Activated naive CD8-positive, alpha-beta T cell treated with anti-CD3 and anti-CD28 coated beads for 36 hours (primary cell): ENCODE measurements around the gene GJB4. TPM values are rescaled to one million over a fixed set of nuclear protein-coding genes. Genes with fewer than 3 reads are reported as not detected.
"Not testable (repeated sequence)": the region's sequence is repeated elsewhere in the genome, so short reads cannot be mapped to it uniquely, and the experiment has no call there.

Source experiments
- DNase-seq: peaks from one replicate; pipeline ENCODE4 v3.0.0; 2021
- H3K27ac Mint-ChIP-seq: one replicate; pipeline ENCODE4 v1.8.0; 2022; ENCODE audit warnings: mild to moderate bottlenecking, moderate library complexity, mixed read lengths
- H3K27me3 Mint-ChIP-seq: one replicate; pipeline ENCODE4 v1.8.0; 2022; ENCODE audit warnings: mild to moderate bottlenecking, mixed read lengths
- H3K36me3 Mint-ChIP-seq: one replicate; pipeline ENCODE4 v1.8.0; 2021; ENCODE audit warnings: mild to moderate bottlenecking, mixed read lengths
- H3K4me1 Mint-ChIP-seq: one replicate; pipeline ENCODE4 v1.8.0; 2021; ENCODE audit warnings: mixed read lengths
- H3K4me3 Mint-ChIP-seq: one replicate; pipeline ENCODE4 v1.8.0; 2022; ENCODE audit warnings: mild to moderate bottlenecking, moderate library complexity, mixed read lengths
- H3K9me3 Mint-ChIP-seq: one replicate; pipeline ENCODE4 v1.8.0; 2022; ENCODE audit warnings: mixed read lengths
- total RNA-seq, 2 experiments: library from RNA; stranded (reverse); gene quantifications; one replicate each; pipeline ENCODE4 v1.2.3, GENCODE V29; 2021

GJB4 gene
- not detected for total RNA-seq

DNA sequence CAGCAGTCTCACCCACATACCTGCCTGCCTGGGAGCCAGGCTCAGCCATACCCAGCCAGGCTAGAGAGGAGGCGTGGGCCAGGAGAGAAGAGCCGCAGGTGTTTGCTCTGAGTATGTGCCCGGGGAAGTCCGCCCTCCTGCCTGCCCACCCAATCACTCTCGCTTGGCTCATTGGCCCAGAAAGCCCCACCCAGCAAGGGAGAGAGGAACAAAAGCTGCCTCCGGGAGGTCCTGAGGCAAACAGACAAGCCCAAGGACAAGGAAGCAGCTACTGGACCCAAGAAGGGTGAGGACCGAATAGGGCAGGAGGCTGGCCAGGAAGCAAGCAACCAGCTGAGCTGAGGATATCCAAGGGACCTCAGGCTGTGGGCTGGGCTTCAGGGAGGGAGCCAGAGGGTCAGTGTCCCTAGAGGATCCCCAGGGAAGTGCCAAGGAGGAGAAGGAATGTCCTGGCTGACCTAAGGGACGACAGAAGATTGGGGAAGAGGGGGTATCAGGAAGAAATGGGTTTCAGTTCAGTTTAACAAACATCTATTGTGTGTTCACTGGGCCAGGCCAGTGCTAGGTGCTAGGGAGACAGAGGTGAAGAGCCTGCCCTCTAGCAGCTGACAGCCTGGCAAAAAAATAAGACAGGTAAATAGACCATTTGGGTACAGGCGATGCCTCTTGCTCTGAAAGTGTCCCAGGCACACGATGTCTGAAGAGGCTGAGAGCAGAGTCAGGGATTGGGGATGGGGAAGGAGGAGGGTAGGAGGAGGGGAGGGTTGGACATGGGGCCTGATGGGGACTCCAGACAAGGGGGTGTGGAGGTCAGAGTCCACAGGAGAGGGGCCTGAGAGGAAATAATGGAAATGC, at the start of gene GJB4:
Gene GJB4 (plus strand): TSS at position 238 of the 855 bp plus-strand sequence. CDS start 1,515 bp downstream, outside the sequence.
- H3K36me3 Mint-ChIP-seq, result no peaks in the 10 kb centered on the region
- H3K4me3 Mint-ChIP-seq, result no peak within 1 kb of the TSS
- H3K9me3 Mint-ChIP-seq, result no peaks in the 10 kb centered on the region
- no peaks in the 10 kb centered on the region for H3K4me1 Mint-ChIP-seq
- H3K27ac Mint-ChIP-seq, result no peak within 1 kb of the TSS
- H3K27me3 Mint-ChIP-seq, result peaks cover 5% of the 10 kb centered on the region
- no peak for DNase-seq

DNA sequence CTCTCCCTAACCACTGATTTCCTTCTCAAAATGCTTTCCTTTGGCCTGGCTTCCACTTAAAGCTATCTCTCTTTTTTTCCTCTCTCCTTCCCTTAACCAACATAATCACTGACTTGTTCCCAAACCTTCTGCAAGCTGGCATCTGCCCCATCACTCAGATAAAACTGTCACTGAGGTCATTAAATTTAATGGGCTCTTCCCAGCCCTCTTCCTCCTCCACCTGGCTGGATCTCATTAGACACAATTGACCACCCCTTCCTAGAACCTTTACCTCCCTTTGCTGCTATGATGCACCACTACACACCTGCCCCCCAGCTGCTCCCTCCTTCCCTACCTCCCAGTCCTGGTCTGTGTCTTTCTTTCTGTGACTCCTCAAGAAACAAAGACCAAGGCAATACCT, 48.7 kb upstream of the GJB4 start:
- Mint-ChIP-seq H3K27me3 (no peaks in the 10 kb centered on the region), H3K4me3 (no peak overlapping the region), H3K4me1 (no peaks in the 10 kb centered on the region), H3K36me3 (no peaks in the 10 kb centered on the region), H3K27ac (no peak overlapping the region), H3K9me3 (no peaks in the 10 kb centered on the region)
- no peak for DNase-seq

DNA sequence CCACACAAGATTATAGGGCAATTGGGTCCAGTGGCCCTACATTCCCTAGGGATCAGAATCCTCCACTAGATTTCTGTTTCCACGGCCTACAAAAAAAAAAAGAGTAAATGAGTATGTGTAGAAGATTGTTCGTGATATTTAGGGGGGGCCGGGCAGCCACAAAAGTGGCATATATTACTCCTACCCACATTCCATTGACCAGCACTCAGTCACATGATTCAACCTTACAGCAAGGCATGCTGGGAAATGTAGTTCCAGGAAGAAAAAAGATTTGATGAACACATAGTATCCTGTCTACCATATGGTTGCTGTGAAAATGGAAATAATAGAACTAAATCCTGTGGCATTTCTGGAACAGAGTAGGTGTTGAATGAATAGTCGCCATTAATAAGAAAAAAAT, 48.1 kb upstream of the GJB4 start:
- no peak overlapping the region for H3K27ac Mint-ChIP-seq
- no peaks in the 10 kb centered on the region for H3K9me3 Mint-ChIP-seq
- H3K36me3 Mint-ChIP-seq, result no peaks in the 10 kb centered on the region
- DNase-seq, result no peak
- H3K4me1 Mint-ChIP-seq, result no peaks in the 10 kb centered on the region
- no peak overlapping the region for H3K4me3 Mint-ChIP-seq
- H3K27me3 Mint-ChIP-seq, result no peaks in the 10 kb centered on the region

DNA sequence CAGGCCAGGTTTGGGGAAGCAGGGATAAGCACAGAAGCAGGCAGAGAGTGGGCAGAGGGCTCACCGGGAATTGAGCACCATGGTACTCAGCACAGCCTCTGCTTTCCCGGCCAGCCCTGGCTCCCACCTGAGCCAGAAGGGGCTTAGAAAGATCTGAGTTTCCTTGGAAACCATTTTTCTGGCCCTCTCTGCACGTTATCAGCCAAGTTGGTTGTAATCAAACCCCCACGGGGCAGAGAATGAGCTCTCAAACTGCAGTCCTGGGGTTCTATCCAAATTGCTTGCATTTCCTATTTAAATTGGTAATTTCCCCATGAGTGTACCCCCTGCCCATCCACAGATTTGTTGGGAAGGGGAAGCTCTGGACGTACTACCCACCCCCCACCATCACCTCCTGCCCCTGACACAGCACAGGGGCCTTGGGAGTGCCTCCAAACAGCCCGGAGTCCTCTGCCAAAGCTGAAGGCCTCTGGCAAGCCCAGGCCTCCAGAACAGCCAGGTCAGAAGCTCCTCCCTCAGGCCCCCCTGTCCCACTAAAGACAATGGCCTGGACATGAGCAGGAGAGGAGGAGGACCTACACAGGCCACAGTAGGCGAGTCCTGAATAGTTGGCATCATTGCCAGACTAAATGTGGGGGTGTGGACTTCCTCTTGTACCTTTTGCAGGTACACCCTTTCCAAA, 47.4 kb upstream of the GJB4 start:
- H3K4me1 Mint-ChIP-seq, result no peaks in the 10 kb centered on the region
- peaks cover 5% of the 10 kb centered on the region for H3K27me3 Mint-ChIP-seq
- H3K9me3 Mint-ChIP-seq, result no peaks in the 10 kb centered on the region
- no peak overlapping the region for H3K4me3 Mint-ChIP-seq
- no peaks in the 10 kb centered on the region for H3K36me3 Mint-ChIP-seq
- DNase-seq, result no peak
- no peak overlapping the region for H3K27ac Mint-ChIP-seq

DNA sequence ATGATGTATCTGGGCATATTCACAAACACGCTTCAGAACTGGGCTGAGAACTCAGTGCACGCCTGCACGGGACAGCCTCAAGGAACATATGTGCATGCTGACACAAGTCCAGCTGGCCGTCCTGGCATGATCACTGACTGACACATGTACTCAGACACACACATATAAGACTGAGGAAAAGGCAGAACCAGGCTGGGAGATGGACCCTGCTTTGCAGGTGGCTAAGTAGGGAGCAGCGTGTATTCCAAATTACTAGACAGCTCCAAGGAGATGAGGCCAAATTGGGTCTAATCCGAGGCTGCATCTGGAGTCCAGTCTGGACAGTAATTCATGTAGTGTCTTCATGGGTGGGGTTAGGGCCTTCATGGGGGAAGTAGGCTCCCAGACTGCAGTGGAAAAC, 46.1 kb upstream of the GJB4 start:
- Mint-ChIP-seq H3K27me3 (peaks cover 12% of the 10 kb centered on the region), H3K9me3 (no peaks in the 10 kb centered on the region), H3K4me3 (no peak overlapping the region), H3K27ac (no peak overlapping the region), H3K4me1 (no peaks in the 10 kb centered on the region), H3K36me3 (no peaks in the 10 kb centered on the region)
- DNase-seq, result no peak

DNA sequence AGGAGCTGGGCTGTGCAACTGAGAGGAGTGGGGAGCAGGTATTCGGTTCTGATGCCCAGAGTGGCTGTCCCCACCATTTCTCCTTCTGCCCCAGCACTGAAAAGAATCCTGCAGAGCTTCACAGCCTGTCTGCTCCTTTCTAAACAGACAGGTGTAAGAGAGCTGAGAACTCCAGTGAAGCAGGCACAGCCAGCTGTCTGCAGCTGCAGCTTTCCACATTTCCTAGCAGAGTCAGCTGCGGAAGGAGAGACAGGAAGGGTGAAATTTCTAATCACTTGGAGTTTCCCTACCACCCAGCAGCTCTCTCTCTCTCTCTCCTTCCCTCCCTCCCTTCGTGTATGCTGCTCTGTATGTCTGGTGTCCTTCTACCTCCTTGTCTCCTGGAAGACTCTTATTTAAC, 45.2 kb upstream of the GJB4 start:
- Mint-ChIP-seq H3K36me3 (no peaks in the 10 kb centered on the region), H3K4me1 (no peaks in the 10 kb centered on the region), H3K27ac (no peak overlapping the region), H3K9me3 (no peaks in the 10 kb centered on the region), H3K27me3 (peaks cover 12% of the 10 kb centered on the region), H3K4me3 (no peak overlapping the region)
- DNase-seq, result no peak

DNA sequence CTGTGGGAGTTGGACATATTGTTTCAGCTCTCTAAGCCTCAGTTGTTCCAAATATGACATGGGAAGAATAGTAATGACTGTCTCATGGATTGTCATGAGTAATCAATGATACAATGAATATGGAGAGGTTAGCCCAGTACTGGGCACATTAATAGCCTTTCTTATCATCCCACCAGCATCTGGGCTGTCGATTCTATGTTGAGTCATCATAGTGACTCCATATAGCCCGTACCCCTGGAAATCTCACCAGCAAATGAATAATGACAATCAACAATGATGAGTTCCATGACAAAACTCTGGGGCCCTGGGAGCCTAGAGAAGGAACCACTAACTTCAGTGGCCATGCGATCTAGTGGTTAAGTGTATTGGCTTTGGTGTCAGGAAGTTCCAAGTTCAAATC, 44.4 kb upstream of the GJB4 start:
- Mint-ChIP-seq H3K9me3 (no peaks in the 10 kb centered on the region), H3K4me3 (no peak overlapping the region), H3K36me3 (no peaks in the 10 kb centered on the region), H3K27ac (no peak overlapping the region), H3K27me3 (peaks cover 12% of the 10 kb centered on the region), H3K4me1 (no peaks in the 10 kb centered on the region)
- DNase-seq, result no peak

DNA sequence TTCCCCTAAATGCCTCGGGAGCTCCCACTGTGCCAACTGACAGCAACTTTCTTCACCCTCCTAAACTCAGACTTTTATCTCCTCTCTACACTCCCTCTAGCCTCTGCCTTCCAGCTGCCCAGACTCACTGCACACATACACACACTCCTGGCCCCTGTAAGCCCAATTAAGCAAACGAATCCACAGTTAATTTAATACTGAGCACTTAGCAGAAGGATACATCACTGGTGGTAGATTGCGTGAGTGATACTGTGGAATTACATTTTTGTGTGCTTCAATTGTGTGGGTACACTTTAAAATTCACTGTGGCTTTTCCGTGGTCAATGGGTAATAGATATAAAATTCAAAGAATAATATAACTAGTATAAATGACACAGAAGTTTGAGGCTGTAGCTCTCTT, 38.3 kb upstream of the GJB4 start:
- Mint-ChIP-seq H3K27me3 (peaks cover 32% of the 10 kb centered on the region), H3K36me3 (no peaks in the 10 kb centered on the region), H3K27ac (no peak overlapping the region), H3K9me3 (no peaks in the 10 kb centered on the region), H3K4me3 (no peak overlapping the region), H3K4me1 (no peaks in the 10 kb centered on the region)
- no peak for DNase-seq

DNA sequence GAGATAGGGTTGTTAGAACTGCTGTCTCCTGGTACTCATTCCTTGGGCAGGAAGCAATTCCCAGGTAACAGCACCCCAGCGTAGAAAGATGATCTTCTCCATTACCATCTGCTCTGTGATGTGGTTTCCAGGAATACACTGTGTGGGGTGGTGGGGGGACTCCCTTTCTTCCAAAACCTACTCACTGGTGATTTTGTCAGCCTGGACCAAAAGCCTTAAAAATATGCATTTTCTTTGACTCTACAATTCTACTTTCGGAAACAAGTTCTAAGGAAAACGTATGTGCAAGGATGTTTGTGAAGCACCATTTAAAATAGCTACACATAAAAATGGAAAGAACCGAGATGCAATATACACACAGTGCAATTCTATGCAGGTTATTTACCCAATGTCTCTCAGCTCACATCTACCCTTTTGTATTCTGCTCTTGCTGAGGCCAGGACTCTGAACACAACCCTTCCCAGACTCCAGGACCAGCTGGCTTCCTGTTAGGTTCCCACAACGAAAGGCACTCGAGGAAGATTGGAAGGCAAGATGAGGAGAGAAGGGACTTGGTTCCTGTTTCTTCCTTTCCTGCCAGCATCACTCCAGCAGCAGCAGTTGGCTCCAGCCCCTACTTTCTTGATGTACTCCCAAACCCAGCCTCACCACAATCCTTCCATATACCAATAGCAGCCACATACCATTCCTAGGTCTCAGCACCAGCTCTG, 37.7 kb upstream of the GJB4 start:
- DNase-seq, result no peak
- H3K27ac Mint-ChIP-seq, result no peak overlapping the region

DNA sequence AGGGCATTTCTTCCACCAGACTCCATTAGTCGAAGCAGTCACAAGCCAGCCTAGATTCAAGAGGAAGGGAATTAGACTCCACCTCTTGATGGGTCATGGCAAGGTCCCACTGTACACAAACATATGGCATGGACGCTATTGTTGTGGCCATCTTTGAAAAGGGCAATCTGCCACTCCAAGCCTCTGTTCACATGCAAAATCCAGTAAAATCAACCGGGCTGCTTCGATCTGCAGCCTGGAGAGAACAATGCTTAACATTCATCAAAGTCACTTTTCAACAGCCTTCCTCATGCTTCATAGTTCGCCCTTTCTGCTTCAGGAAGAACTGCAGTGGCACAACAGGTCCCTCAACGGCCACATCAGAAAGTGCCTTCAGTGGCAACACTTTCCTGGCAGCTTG, 32.7 kb upstream of the GJB4 start:
- Mint-ChIP-seq H3K4me1 (no peaks in the 10 kb centered on the region), H3K27me3 (peaks cover 24% of the 10 kb centered on the region), H3K36me3 (no peaks in the 10 kb centered on the region), H3K4me3 (no peak overlapping the region), H3K27ac (no peak overlapping the region), H3K9me3 (no peaks in the 10 kb centered on the region)
- DNase-seq, result no peak

More for the DNA sequence above, 37.7 kb upstream of the GJB4 start:
- Mint-ChIP-seq H3K4me1 (no peaks in the 10 kb centered on the region), H3K27me3 (peaks cover 29% of the 10 kb centered on the region), H3K9me3 (no peaks in the 10 kb centered on the region), H3K4me3 (no peak overlapping the region), H3K36me3 (no peaks in the 10 kb centered on the region)

DNA sequence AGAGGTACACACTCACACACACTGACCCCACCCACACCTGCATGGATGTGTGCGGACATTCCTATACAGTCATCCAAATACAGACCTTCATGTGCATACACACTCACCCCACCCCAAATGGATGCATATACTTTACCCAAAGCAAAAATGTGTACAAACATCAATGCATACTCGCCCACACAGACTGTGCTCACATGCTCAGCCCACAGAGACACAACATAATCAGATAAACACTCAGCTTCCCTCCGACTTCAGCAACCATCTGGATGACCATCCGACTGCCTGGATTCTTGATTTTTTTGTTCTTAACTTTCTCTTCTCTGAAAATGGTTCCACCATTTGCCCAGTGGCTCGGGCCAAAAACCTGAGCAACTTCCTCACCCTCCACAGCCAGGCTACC, 29.1 kb upstream of the GJB4 start:
- no peaks in the 10 kb centered on the region for H3K36me3 Mint-ChIP-seq
- H3K9me3 Mint-ChIP-seq, result no peaks in the 10 kb centered on the region
- H3K27ac Mint-ChIP-seq, result no peak overlapping the region
- peaks cover 8% of the 10 kb centered on the region for H3K27me3 Mint-ChIP-seq
- DNase-seq, result no peak
- no peak overlapping the region for H3K4me3 Mint-ChIP-seq
- no peaks in the 10 kb centered on the region for H3K4me1 Mint-ChIP-seq

DNA sequence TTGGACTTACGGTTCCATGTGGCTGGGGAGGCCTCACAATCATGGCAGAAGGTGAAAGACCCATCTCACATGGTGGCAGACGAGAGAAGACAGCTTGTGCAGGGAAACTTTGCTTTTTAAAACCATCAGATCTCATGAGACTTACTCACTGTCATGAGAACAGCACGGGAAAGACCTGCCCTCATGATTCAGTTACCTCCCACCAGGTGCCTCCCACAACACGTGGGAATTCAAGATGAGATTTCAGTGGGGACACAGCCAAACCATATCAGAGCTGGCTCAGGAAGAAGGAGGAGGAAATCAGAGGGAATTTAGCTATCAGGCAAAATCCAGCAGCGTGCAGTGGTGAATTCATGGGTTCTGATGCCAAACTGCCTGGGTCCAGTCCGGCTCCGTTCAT, 26.7 kb upstream of the GJB4 start:
- H3K4me1 Mint-ChIP-seq, H3K36me3 Mint-ChIP-seq, H3K27ac Mint-ChIP-seq, DNase-seq, H3K4me3 Mint-ChIP-seq, H3K9me3 Mint-ChIP-seq: not testable (repeated sequence)
- H3K27me3 Mint-ChIP-seq, result peaks cover 11% of the 10 kb centered on the region

DNA sequence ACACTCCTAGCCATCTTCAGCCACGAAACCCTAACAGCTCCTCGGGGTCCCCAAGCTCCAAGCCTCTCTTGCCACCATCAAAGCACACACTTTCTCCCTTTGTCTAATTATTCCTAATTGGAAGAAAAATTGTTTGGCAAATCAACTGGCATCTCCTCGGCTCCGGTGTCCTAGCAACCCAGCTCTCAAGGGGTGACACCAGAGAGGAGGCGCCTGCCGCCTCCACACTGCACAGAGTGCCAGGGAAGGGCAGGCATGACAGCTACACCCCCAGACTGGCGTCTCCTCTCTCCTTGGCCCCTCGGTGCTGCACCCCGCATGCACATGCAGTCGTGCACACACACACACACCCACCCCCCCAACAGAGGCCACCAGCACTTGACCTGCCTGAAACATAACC, 22.8 kb upstream of the GJB4 start:
- Mint-ChIP-seq H3K9me3 (no peaks in the 10 kb centered on the region), H3K27ac (no peak overlapping the region), H3K36me3 (no peaks in the 10 kb centered on the region), H3K27me3 (peaks cover 8% of the 10 kb centered on the region), H3K4me1 (no peaks in the 10 kb centered on the region), H3K4me3 (no peak overlapping the region)
- no peak for DNase-seq

DNA sequence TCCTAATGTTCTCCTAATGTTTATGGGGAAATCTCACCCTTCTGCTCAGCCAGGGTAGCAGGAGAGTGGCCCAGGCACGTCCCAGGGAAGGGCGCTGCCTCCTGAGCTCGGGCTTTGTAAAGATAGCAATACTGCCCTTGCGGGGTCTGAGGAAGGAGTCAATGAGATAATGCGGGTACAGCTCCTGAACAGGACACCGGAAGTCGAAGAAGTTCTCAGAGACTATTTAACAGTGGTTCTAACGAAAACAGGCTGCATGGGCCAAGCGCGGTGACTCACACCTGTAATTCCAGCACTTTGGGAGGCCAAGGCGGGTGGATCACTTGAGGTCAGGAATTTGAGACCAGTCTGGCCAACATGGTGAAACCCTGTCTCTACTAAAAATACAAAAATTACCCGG, 22.3 kb upstream of the GJB4 start:
- not testable (repeated sequence) for H3K27me3 Mint-ChIP-seq, H3K9me3 Mint-ChIP-seq, H3K4me1 Mint-ChIP-seq

DNA sequence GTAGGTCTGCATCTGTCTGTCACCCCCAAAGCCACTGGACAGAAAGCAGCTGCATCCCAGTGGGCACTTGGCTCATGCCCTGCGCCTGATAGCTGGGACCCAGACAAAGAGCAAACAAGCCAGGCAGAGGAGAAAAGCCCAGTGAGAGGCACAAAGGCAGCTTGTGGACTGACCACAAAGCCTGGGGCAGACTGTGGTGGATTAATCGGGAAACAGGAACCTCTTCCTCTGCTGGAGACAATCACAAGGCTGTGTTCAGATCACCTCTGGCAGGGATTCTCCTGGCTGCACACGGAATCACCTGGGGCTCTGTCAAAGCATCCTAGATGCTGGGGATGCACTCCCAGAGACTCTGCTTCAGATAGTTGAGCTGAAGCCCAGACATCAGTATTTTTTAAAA, 19.9 kb upstream of the GJB4 start:
- H3K27ac Mint-ChIP-seq, result no peak overlapping the region
- no peaks in the 10 kb centered on the region for H3K4me1 Mint-ChIP-seq
- H3K9me3 Mint-ChIP-seq, result no peaks in the 10 kb centered on the region
- no peak for DNase-seq
- H3K4me3 Mint-ChIP-seq, result no peak overlapping the region
- H3K27me3 Mint-ChIP-seq, result peaks cover 17% of the 10 kb centered on the region
- H3K36me3 Mint-ChIP-seq, result no peaks in the 10 kb centered on the region

More for the DNA sequence above, 22.3 kb upstream of the GJB4 start:
- not testable (repeated sequence) for H3K36me3 Mint-ChIP-seq, H3K4me3 Mint-ChIP-seq, H3K27ac Mint-ChIP-seq, DNase-seq
